Cerebellar nuclear complex (tissue), 1 donor: ENCODE measurements around the gene DHX9.

Source experiments
- DNase-seq, 2 experiments: peaks; one replicate each; lab custom pipeline; 2025; lab: John Stamatoyannopoulos, UW

Gene DHX9

DNA sequence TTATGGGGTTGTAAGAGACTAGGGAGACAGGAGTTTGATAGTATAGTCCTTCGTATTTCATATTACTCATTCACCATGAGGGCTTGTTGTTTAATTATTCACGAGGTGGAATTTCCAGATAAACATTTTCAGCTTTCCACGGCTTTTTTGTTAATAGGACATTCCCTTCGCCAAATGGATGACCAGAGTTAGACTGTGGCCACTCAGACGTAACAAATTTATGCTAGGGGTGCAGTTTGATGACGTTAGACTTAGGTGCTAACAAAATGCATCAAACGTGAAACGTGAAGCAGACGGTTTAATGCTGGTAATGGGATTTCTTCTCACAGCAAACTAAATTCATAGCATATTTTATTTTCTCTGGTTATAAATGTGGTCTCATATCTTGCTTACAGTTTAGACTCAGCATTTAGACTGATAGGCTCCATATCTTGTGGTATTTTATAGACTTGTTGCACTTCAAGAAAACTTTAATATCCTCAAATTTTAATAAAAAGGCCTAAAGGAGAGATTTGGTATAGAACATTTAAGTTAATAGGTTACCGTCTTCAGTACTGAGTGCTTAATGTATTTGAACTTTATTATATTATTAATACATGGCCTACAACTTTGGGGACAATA lies 2.3 kb downstream of the DHX9 start:
- no peak for DNase-seq

DNA sequence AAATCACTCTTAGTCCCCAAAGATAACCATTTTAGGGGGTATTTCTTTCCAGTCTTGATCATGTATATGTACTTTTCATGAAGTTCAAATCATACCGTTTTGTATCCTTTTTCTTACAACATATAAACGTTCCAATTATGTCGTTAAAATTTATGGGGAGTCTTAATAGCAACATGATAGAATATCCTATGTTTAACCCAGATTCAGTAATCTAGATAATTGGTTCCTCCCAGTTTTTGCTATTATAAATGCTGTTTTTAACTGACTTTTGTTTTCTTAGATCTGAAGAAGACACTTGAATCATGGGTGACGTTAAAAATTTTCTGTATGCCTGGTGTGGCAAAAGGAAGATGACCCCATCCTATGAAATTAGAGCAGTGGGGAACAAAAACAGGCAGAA lies 3.1 kb downstream of the DHX9 start:
- no peak for DNase-seq

DNA sequence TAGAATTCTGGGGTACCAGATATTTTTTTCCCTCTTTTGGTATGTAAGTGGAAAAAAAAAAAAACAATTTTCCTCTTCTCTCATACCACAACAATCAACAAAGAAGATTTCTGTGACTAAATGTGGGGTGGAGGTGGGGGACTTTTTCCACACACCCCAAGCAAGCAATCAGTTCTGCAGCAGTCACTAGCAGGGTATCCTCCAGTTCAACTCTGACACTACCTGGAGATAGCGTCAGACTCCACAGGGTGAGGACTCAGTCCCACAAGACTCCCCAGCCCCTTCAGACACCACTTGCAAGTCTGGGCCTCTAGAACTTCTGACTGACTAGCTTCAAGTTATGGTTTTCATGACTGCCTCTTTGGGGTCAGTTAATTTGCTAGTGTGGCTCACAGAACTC lies 6.2 kb downstream of the DHX9 start:
- no peak for DNase-seq

DNA sequence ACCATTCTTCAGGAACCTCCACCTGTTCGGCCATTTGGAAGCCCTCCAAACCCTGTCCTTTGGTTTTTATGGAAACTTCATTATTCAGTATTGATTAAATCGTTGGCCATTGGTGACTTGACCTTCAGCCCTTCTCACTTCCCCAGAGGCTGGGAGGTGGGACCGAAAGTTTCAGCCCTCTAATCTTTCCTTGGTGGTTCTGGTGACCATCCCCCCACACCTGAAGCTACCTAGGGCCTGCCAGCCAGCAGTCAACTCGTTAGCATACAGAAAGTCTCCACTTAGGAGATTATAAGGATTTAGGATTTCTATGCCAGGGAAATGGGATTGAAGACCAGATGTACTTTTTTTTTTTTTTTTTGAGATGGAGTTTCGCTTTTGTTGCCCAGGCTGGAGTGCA lies 6.7 kb downstream of the DHX9 start:
- DNase-seq = no peak

DNA sequence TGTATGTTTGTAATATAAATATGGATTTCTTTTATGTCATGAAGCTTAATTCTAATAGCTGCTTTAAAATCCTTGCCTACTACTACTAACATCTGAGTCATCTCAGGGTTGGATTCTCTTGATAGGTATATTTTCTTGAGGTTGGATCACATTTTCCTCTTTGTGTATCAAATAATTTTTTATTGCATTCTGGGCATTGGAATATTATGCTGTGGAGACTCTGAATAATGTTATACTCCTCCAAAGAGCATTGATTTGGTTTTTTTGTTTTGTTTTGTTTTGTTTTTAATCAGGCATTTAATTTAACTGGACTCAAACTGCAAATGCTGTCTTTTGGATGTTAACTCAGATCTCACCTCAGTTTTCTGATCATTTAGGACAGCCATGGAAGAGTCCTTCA lies 8.0 kb downstream of the DHX9 start:
- no peak for DNase-seq

DNA sequence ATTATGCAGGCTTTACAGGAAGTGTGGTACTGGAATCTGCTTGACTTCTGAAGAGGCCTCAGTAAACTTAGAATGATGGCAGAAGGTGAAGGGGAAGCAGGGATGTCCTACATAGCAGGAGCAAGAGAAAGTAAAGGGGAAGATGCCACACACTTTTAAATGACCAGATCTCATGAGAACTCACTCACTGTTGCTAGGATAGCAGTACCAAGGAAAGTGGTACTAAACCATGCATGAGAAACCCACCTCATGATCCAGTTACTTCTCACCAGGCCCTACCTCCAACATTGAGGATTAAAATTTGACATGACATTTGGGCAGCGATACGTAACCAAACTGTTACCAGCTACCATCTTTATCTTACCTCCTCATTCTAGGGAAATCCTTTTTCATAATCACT lies 9.6 kb downstream of the DHX9 start:
- DNase-seq = no peak

DNA sequence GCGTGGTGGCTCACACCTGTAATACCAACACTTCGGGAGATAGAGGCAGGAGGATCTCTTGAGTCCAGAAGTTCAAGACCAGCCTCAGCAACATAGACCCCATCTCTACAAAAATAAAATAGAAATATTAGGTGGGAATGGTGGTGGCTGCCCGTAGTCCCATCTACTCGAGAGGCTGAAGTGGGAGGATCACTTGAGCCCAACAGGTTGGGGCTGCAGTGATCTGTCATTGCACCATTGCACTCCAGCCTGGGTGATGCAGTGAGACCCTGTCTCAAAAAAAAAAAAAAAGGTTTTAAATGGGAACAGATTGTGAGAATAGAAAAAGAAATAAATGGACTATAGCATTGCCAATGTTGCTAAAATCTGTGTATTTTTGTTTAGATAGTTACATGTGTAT lies 11.2 kb downstream of the DHX9 start:
- DNase-seq = no peak

DNA sequence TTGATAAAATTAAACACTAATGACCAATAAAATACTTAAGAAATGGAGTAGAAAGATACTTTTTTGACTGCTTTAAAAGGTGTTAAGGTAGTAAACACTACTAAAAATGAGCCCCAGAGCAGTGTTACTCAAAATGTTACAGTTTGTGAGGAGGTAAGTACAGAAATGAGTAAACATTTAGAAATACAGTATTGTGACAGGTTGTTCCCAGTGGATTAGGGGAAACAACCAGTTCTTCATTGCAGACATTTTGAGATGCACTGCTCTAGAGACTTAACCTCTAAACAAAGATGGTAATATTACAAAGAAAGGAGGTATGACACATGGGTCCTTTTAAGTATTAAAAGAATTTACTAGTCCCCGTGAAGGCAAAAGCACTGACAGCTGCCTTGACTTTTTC lies 12.7 kb downstream of the DHX9 start:
- no peak for DNase-seq

DNA sequence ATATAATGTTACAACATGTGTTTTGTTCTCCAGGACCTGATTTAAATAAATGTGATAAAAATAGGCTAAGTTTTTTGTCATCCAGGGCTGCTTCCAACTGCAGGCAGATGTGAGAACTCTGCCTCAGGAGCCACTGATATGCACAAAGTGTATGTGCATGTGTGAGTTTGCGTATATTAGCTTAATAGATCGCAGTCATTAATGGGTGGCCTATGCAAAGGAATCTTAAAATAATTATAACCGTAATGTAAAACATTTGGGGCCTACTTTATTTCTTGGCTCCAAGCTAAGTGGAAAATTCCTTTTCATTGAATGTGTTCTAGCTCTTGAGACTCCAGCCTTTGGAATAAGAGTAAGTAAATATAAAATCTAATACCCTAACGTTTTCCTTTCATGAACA lies 16.8 kb downstream of the DHX9 start:
- no peak for DNase-seq

DNA sequence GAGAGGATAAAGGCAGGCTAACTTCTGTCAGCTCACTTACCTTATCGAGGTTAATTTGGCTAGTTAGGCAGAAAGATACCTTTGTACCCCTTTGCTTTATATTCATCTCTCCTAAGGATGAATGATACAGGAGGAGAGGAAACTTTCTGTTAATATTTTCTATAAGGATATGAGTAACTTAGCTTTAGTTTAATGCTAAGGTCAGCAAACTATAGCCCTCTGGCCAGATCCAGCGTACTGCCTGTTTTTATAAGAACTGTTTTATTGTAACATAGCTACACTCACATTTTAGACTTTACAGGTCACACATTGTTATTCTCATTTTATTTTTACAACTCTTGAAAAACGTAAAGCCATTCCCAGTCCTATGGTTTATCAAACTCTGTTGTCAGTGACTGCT lies 18.1 kb downstream of the DHX9 start:
- no peak for DNase-seq

DNA sequence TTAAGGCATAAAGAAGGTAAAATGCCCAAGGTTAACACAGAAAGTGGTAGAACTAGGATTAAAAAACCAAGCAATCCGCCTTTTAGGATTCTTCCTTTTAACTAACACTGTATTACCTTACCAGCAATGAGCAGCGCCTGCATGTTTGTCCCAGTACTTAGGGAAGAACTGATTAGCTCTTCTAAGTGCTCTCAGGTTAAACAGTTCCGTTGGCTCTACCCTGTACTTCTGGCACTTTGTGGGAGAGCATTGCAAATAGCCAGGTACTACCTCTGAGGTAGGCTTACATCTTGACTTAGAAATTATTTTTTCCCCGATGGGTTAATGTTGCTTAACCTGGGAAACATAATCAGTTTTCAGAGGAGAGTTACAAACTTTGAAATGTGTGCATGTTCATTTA lies 21.5 kb downstream of the DHX9 start:
- no peak for DNase-seq

DNA sequence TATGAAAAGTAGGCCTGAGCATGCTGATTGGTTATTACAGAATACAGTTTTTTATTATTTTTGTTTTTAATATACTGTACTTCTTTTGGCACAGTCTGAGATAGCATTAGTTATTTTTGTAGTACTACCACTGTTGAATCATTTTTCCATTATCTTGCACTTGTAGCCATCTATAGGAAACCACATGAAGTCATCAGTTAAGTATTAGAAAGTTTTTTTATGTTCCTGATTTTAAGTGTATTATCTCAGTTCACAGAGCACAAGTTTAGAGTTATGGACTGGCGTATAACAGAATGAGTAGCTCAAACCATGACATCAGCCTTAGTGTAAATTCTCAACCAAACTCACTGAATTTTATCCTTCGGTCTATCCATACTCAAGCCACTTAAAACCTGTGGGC lies 22.8 kb downstream of the DHX9 start:
- no peak for DNase-seq

DNA sequence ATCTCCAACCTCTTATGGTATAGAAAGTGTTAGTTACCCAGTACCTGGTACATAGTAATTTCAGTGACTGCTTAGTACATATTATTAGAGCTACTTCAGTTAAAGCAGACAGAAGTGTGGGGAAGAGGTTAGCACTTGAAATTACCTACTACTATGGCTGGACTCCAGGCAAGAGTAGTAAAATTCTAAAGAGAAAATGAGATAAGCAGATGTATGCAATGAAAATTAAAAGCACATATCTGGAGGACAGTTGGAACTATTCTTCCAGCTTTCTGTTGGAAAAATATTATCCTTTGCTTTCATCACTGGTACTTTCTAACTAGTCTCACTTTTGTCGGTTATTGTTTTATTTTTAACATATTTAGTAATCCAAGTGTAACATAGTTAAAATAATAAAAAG lies 23.7 kb downstream of the DHX9 start:
- no peak for DNase-seq

DNA sequence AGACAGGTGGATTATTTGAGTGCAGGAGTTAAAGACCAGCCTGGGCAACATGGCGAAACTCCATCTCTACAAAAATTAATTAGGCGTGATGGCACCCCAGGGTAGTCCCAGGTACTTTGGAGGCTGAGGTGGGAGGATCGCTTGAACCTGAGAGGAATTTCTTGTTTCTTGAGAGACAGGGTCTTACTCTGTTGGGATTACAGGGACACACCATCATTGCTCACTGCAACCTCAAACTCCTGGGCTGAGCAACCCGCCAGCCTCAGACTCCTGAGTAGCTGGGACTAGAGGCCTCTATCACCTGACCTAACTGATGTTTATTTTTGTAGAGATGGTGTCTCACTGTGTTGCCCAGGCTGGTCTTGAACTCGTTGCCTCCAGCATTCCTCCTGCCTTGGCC lies 24.8 kb downstream of the DHX9 start:
- no peak for DNase-seq

DNA sequence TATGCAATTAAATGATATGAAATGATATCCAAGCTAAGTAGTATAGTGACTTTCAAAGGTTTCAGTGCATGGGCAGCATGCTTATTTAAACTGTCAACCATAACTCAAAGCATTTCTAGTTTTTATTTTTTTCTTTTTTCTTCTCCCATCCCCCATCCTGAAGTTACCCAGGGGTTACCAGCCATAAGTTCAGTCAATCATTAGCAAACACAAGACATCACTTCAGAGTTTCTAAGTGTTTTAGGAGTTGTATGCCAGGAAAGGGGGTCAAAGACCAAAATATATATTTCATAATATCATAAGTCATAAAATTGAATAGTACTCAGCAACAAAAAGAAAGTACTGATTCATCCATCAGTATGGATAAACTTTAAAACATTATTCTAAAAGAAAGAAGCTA lies 28.7 kb downstream of the DHX9 start:
- no peak for DNase-seq

DNA sequence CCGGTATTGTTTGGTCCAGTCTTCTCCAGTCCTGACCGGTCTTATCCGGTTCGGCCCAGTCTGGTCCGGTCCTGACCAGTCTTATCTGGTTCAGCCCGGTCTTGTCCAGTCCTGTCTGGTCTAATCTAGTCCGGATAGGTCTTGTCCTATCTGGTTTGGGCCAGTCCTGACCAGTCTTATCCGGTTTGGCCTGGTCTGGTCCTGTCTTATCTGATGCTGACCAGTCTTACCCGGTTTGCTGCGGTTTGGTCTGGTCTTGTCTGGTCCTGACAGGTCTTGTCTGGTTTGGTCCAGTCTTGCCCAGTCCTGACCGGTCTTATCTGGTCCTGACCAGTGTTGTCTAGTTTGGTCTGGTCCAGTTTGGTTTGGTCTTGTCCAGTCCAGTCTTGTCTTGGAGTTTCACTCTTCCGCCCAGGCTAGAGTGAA lies 30.1 kb downstream of the DHX9 start:
- DNase-seq = no peak

DNA sequence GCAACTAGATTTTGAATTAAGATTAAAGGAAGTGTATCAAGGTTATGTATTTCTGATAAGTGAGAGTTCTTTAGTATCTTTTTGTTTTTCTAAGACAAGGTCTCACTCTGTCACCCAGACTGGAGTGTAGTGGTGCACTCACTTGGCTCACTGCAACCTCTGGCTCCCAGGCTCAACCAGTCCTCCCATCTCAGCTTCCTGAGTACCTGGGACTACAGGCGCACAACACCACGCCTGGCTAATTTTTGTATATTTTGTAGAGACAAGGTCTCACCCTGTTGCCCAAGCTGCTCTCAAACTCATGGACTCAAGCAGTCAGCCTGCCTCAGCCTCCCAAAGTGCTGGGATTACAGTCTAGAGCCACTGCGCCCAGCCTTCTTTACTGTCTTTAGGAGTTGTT lies 33.7 kb downstream of the DHX9 start:
- DNase-seq = no peak

DNA sequence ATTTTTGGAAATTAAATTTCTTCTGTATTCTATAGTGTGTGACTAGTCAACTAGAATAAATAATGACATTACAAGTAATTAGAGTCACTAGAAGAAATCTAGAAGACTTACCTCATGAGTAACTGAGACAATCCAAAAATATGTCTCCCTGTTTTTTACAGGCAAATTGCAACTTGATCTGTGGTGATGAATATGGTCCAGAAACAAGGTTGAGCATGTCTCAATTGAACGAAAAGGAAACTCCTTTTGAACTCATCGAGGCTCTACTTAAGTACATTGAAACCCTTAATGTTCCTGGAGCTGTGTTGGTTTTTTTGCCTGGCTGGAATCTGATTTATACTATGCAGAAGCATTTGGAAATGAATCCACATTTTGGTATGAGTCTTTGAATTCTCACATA lies 36.7 kb downstream of the DHX9 start:
- no peak for DNase-seq

DNA sequence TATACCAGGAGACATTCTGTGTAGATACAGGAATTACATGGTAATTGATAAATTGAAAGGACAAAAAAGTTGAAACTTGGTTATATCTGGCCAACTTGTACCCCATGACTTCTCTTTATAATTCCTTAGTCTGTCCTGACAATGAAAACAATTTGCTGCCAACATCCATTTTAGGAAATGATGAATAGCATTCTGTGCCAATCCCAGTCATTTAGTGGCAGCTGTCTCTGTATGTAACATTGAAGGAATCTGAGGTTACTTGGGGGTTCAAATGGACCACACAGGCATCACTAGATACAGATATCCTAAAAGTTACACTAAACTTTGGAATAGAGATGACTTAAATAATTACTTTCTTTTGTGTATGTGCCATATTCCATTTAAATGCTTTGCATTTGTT lies 38.2 kb downstream of the DHX9 start:
- DNase-seq = no peak

DNA sequence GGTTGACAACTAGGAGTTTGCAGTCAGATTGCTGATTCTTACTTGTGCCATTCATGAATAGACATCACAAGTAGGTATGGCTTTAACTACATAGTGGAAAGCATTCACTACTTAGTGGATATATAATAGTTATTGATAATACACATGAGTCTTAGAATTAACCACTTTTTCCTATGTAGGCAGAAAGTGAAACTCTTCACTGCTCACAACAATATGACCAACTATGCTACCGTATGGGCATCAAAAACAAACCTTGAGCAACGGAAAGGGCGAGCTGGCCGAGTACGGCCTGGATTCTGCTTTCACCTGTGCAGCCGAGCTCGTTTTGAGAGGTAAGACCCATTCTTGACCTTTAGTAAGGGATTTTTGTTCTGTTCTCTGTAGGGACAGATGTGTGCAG lies 38.7 kb downstream of the DHX9 start:
- no peak for DNase-seq

DNA sequence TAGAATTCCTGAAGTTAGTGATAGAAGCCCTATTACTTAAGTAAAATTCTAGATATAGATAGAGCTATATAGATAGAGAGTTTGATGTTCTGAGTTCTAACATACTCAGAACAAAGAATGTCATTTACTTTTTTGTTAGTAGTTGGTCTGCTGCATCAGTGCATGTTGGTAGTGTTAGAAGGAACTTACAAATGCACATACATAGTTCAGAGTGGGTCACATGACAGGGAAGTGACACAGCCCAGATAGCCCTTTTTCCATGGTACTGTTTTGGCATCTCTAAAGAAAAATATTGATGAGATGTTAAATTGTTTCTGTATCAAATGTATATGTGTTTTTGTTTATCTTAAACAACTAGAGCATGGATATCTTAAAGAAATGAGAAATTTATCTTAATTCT lies 45.7 kb downstream of the DHX9 start:
- no peak for DNase-seq

DNA sequence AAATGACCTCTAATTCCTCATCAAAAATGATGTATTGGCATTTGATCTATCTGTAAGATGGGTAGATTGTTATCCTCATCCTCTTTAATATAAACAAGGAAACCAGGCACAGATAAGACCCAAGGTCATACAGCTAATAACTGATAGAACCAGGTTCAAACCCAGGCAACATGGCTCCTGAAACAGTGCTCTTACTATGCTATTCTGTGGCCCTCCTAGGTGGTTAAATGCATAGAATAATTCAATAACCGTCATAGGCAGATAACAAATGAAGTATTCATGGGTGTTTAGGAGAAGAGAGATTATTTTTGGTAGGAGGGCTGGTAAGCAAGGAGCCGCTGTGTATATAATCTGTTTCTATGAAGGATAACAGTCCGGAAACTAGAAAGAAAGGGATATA lies 46.4 kb downstream of the DHX9 start:
- no peak for DNase-seq

DNA sequence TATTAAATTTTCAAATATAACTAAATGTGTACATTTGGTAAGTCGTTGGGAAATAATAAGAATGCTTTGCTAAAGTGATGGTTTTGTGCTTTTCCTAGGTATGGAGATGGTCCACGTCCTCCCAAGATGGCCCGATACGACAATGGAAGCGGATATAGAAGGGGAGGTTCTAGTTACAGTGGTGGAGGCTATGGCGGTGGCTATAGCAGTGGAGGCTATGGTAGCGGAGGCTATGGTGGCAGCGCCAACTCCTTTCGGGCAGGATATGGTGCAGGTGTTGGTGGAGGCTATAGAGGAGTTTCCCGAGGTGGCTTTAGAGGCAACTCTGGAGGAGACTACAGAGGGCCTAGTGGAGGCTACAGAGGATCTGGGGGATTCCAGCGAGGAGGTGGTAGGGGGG lies 47.8 kb downstream of the DHX9 start:
- no peak for DNase-seq

DNA sequence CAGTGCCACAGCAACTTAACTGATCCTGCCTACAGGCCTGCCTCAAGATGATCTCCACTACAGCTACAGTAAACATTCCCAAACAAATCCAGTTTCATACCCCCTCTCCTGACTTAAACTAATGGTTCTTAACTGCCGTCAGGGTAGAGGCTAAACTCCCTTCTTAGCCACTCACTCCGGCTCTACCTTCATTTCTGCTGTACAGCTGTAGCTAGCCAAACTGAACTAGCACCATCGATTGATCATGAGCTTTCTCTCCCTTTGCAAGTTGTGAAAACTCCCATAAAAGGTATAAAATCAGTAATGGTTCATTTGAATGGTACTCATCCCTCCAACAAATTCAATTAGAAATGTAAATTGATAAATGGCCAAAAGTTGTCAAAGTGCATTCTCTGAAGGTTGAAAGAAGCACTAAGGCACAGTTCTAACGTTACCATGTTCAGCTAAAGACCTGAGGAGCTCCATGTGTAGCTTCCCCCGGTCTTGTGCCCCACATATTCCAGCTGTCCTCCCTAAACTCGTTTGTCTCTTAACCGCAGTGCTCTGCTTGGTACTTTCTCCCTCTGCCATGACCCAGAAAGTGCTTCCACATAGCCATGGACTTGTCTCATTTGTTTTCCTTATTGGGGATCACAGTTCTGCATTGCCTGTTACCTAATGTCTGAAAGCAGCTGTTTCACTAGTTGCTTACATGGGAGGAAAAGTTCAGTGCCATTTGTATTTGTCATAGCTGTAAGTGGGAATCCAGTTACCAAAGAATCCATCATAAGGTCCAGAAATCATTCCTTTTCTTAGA lies 49.8 kb downstream of the DHX9 start:
- DNase-seq = no peak
